GM18909 (cell line): Measurements from ENCODE around the gene TOM1L2.

Source experiments
- ATAC-seq: cut with Tn5 transposase; IDR thresholded peaks from one replicate; pipeline ENCODE4 v1.9.1; 2021; ENCODE audit warnings: mild to moderate bottlenecking; ENCODE audit not compliant: unreplicated experiment, poor library complexity

TOM1L2 gene

GRCh38 chr17:17840751-17841591 lies 131.2 kb downstream of the TOM1L2 start:
- ATAC-seq: no peak

- ATAC-seq: peak; percentile 62
Measured at GRCh38 chr17:17839791-17840707, 132.2 kb downstream of the TOM1L2 start.

- ATAC-seq: no peak
Measured at GRCh38 chr17:17837966-17838962, 133.9 kb downstream of the TOM1L2 start.

- no peak for ATAC-seq
Measured at GRCh38 chr17:17837380-17837821, 134.8 kb downstream of the TOM1L2 start.

- ATAC-seq: peak; percentile 36
Measured at GRCh38 chr17:17836818-17837379, 135.3 kb downstream of the TOM1L2 start, which contains the start of gene SREBF1. Gene SREBF1, minus strand, starts transcription at chr17:17836986. Its CDS starts 169 bp downstream, at chr17:17836817.

- peak; percentile 70 for ATAC-seq
Measured at GRCh38 chr17:17836250-17836817, 135.9 kb downstream of the TOM1L2 start.

GRCh38 chr17:17835415-17836249 lies 136.6 kb downstream of the TOM1L2 start:
- no peak for ATAC-seq

GRCh38 chr17:17834974-17835373 lies 137.2 kb downstream of the TOM1L2 start:
- ATAC-seq: no peak

GRCh38 chr17:17833658-17834357 lies 138.4 kb downstream of the TOM1L2 start:
- ATAC-seq: no peak

GRCh38 chr17:17832032-17832363 lies 140.2 kb downstream of the TOM1L2 start:
- no peak for ATAC-seq

GRCh38 chr17:17831208-17832031 lies 140.8 kb downstream of the TOM1L2 start:
- no peak for ATAC-seq

GRCh38 chr17:17830740-17831207 lies 141.4 kb downstream of the TOM1L2 start:
- no peak for ATAC-seq

- ATAC-seq: no peak
Measured at GRCh38 chr17:17830269-17830567, 142.0 kb downstream of the TOM1L2 start.

- no peak for ATAC-seq
Measured at GRCh38 chr17:17827826-17828621, 144.2 kb downstream of the TOM1L2 start.

GRCh38 chr17:17826942-17827785 lies 145.0 kb downstream of the TOM1L2 start:
- no peak for ATAC-seq
